Adrenal gland (tissue), 5 donors: Measurements from ENCODE around the gene MIEF1.
A peak's percentile ranks its signal among the peaks of the same experiment; 100 is the strongest.

Experiments
- CTCF ChIP-seq, 6 experiments: fragments of 450-650 bp in 4 of 6; fragments of 200-600 bp in 2 of 6; sonication (generic) in 1 of 6; IDR thresholded peaks; 1 replicate in 5 of 6; 2 replicates in 1 of 6; pipeline versions ENCODE4 v1.5.1 to v1.8.0; 2016 to 2021; ENCODE audit warnings: antibody characterized with exemption in 6 of 6, mild to moderate bottlenecking in 2 of 6, moderate library complexity in 1 of 6
- POLR2A ChIP-seq, 2 donors: fragments of 450-650 bp; IDR thresholded peaks; one replicate each; pipeline ENCODE4 v1.6.1; 2017; ENCODE audit warnings: antibody characterized with exemption in 2 of 2, mild to moderate bottlenecking in 2 of 2, moderate library complexity in 1 of 2
- donor health status: DM: no; HTN: no; CAD: no.

GRCh38 chr22:39519681-39520225, 17.7 kb downstream of the MIEF1 start:
- TF ChIP-seq POLR2A (IDR thresholded peaks at IDR 0.05) (peak; percentile 62 to 67), CTCF (IDR thresholded peaks at IDR 0.05) (peak in 4 of 6 experiments; percentile 17 to 35 (median 28))
